PFSK-1 (cell line): ENCODE measurements around the gene CORO2A.

Source experiments
- POLR2AphosphoS5 ChIP-seq: IDR thresholded peaks from 2 replicates; pipeline ENCODE4 v1.6.1; 2012; ENCODE audit warnings: low read depth, mild to moderate bottlenecking, control low read depth, low read length, moderate library complexity
- SIN3A ChIP-seq: IDR thresholded peaks from 2 replicates; pipeline ENCODE4 v1.6.1; 2012; ENCODE audit warnings: mild to moderate bottlenecking, low read length, moderate library complexity, borderline replicate concordance; ENCODE audit not compliant: insufficient read depth
- TAF1 ChIP-seq: IDR thresholded peaks from 2 replicates; pipeline ENCODE4 v1.6.1; 2012; ENCODE audit warnings: low read length, control low read depth, borderline replicate concordance; ENCODE audit not compliant: insufficient read depth
- TF ChIP-seq, protein P1 (sequence below), 2 experiments: IDR thresholded peaks; 2 replicates each; pipeline versions ENCODE4 v1.6.1 to v1.8.0; 2011 to 2012; ENCODE audit warnings: low read depth in 2 of 2, low read length in 2 of 2, control low read depth in 1 of 2, inconsistent platforms in 1 of 2, mild to moderate bottlenecking in 1 of 2, moderate library complexity in 1 of 2; ENCODE audit not compliant: insufficient read depth in 1 of 2

DNA sequence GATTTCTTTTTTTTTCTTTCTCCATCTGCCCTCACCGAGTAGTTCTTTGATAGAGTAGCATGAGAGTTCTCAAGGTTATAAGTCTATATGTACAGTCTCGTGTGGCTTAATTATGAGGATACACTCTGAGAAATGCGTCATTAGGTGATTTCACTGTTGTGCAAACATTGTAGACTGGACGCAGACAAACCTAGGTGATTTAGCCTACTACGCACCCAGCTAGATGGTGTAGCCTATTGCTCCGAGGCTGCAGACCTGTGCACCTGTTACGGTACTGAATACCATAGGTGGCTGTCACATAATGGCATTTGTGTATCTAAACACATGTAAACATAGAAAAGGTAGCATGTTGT, 26.9 kb upstream of the CORO2A start:
- TF ChIP-seq POLR2AphosphoS5, result no peak
- TF ChIP-seq, protein P1, sequence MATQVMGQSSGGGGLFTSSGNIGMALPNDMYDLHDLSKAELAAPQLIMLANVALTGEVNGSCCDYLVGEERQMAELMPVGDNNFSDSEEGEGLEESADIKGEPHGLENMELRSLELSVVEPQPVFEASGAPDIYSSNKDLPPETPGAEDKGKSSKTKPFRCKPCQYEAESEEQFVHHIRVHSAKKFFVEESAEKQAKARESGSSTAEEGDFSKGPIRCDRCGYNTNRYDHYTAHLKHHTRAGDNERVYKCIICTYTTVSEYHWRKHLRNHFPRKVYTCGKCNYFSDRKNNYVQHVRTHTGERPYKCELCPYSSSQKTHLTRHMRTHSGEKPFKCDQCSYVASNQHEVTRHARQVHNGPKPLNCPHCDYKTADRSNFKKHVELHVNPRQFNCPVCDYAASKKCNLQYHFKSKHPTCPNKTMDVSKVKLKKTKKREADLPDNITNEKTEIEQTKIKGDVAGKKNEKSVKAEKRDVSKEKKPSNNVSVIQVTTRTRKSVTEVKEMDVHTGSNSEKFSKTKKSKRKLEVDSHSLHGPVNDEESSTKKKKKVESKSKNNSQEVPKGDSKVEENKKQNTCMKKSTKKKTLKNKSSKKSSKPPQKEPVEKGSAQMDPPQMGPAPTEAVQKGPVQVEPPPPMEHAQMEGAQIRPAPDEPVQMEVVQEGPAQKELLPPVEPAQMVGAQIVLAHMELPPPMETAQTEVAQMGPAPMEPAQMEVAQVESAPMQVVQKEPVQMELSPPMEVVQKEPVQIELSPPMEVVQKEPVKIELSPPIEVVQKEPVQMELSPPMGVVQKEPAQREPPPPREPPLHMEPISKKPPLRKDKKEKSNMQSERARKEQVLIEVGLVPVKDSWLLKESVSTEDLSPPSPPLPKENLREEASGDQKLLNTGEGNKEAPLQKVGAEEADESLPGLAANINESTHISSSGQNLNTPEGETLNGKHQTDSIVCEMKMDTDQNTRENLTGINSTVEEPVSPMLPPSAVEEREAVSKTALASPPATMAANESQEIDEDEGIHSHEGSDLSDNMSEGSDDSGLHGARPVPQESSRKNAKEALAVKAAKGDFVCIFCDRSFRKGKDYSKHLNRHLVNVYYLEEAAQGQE (IDR thresholded peaks at IDR 0.05; ENCODE audit: insufficient read depth in 1 of 2, low read depth in 2 of 2, low read length in 2 of 2), result no peak
- no peak for TF ChIP-seq SIN3A
- TF ChIP-seq TAF1, result no peak
